ENCODE measurements around the gene ZMYM4. TPM values are rescaled to one million over a fixed set of nuclear protein-coding genes. Genes with fewer than 3 reads are reported as not detected.

ZMYM4 gene
- polyA plus RNA-seq, 1 of the 3 experiments (the other 2 are of a cell fraction), result 12.2 TPM

DNA sequence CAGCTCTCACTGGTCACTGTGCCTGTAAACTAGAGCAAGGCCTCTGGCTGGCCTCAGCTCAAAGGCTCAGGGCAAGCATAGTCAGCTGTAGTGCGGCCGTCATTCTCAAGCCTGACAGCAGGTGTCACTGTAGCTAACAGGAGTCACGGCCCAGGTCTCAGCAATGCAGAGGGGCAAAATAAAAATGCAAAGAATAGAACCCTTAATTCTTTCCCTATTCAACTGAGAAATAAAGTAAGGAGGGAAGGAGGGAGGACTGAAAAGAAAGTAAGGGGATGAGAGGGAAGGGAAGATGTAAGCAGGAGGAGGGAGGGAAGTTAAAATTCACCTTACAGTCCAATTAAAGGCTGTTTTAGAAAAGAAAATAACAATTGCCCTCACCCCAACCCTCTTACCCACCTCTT lies 182.6 kb downstream of the ZMYM4 start:
- Histone ChIP-seq H2AFZ (ENCODE audit: low read depth) (no peak overlapping the region), H3K9ac (no peak overlapping the region), H3K27ac (ENCODE audit: low read depth in 2 of 2, low read length in 1 of 2) (peak overlapping the region in 1 of 2 experiments; percentile 61; a peak in 1 of 4 replicates), H3K79me2 (ENCODE audit: insufficient read depth) (no peaks in the 10 kb centered on the region), H3K9me3 (no peaks in the 10 kb centered on the region), H3K4me3 (ENCODE audit: low read depth in 2 of 2, low read length in 1 of 2) (0 out of 4 replicates have a peak overlapping the region, but pooled peaks of 1 of the 2 experiments have one; percentile 33), H3K9me2 (no peaks in the 10 kb centered on the region), H3K4me1 (ENCODE audit: control insufficient read depth in 1 of 2, insufficient read depth in 2 of 2, low read depth in 1 of 2, low read length in 1 of 2) (peaks cover 15 to 32% of the 10 kb centered on the region in 2 experiments), H3K36me3 (replicated peaks in 1 of 2; ENCODE audit: control insufficient read depth in 1 of 2, insufficient read depth in 2 of 2, low read length in 1 of 2) (peaks cover 39 to 84% of the 10 kb centered on the region in 2 experiments), H4K20me1 (ENCODE audit: insufficient read depth) (no peaks in the 10 kb centered on the region), H3K4me2 (no peak overlapping the region), H3F3A (replicated peaks; ENCODE audit: insufficient read depth) (peaks cover 17% of the 10 kb centered on the region), H3K27me3 (ENCODE audit: insufficient read depth) (no peaks in the 10 kb centered on the region)
- POLR2A ChIA-PET, result interaction anchor here (0.9 to 2.7 kb wide), 4 partner anchors 105 to 266 kb away, joined by 3 to 11 read pairs (median 5); partner anchors contain the start of gene KIAA0319L
- TF ChIP-seq GABPA (IDR thresholded peaks at IDR 0.05; ENCODE audit: low read depth) (no peak), CHD2 (IDR thresholded peaks at IDR 0.05; ENCODE audit: low read length, partially characterized antibody) (peak; percentile 10), SMC3 (IDR thresholded peaks at IDR 0.05; ENCODE audit: low read depth, low read length) (peak; percentile 84), RAD21 (IDR thresholded peaks at IDR 0.05; ENCODE audit: low read length) (peak; percentile 84)
- TF ChIP-seq, protein P1, sequence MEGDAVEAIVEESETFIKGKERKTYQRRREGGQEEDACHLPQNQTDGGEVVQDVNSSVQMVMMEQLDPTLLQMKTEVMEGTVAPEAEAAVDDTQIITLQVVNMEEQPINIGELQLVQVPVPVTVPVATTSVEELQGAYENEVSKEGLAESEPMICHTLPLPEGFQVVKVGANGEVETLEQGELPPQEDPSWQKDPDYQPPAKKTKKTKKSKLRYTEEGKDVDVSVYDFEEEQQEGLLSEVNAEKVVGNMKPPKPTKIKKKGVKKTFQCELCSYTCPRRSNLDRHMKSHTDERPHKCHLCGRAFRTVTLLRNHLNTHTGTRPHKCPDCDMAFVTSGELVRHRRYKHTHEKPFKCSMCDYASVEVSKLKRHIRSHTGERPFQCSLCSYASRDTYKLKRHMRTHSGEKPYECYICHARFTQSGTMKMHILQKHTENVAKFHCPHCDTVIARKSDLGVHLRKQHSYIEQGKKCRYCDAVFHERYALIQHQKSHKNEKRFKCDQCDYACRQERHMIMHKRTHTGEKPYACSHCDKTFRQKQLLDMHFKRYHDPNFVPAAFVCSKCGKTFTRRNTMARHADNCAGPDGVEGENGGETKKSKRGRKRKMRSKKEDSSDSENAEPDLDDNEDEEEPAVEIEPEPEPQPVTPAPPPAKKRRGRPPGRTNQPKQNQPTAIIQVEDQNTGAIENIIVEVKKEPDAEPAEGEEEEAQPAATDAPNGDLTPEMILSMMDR (IDR thresholded peaks at IDR 0.05), result peak; percentile 89
- 1% methylated on average over 3 of the region's 3 CpGs for WGBS (ENCODE audit: low lambda C conversion rate)
- CTCF ChIA-PET, result interaction anchor here (0.6 to 12.5 kb wide), 48 partner anchors 8 to 598 kb away, joined by 3 to 157 read pairs (median 5); partner anchors contain the start of genes KIAA0319L and NCDN
- DNase-seq, result peak; percentile 68

DNA sequence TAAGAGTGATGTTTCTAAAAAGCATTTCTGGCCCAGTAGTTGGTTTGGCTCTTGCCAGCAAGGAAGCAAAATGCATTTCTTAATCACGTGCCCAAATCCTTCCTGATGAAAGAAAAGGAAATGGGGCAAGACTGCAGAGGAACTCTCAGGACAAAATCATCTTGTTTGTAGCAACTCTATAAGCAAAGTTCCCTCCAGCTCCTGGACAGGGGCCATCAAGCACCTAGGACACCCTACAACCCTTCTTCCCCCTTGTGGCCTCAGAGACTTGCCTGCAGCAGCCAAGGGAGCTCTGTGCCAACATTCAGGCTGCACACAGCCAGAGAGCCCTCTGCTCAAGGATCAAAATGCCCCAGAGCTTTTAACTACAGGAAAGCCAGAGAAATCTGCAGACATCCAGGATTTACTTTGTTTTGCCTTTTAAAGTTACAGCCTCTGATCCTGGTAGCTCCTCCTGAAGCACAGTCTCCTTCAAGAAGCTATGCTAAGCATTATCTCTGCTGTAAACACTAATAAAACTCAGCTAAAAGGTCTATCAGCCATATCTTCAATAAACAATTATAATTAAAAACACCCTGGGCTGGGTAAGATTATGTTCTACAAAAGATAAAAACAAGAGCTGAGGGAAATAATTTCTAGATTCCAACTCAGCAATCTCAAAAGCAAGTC lies 183.7 kb downstream of the ZMYM4 start:
- Histone ChIP-seq H3K36me3 (replicated peaks in 1 of 2; ENCODE audit: control insufficient read depth in 1 of 2, insufficient read depth in 2 of 2, low read length in 1 of 2) (peaks cover 29 to 79% of the 10 kb centered on the region in 2 experiments), H4K20me1 (ENCODE audit: insufficient read depth) (no peaks in the 10 kb centered on the region), H3K27ac (ENCODE audit: low read depth in 2 of 2, low read length in 1 of 2) (peak overlapping the region; percentile 61 to 65), H3K4me3 (ENCODE audit: low read depth in 2 of 2, low read length in 1 of 2) (no peak overlapping the region), H2AFZ (ENCODE audit: low read depth) (no peak overlapping the region), H3K9ac (no peak overlapping the region), H3K9me3 (no peaks in the 10 kb centered on the region), H3K27me3 (ENCODE audit: insufficient read depth) (no peaks in the 10 kb centered on the region), H3K79me2 (ENCODE audit: insufficient read depth) (no peaks in the 10 kb centered on the region), H3F3A (replicated peaks; ENCODE audit: insufficient read depth) (peaks cover 17% of the 10 kb centered on the region), H3K9me2 (no peaks in the 10 kb centered on the region), H3K4me1 (ENCODE audit: control insufficient read depth in 1 of 2, insufficient read depth in 2 of 2, low read depth in 1 of 2, low read length in 1 of 2) (peaks cover 15 to 32% of the 10 kb centered on the region in 2 experiments), H3K4me2 (no peak overlapping the region; the same call in 1 of the 2 replicates)
- ChIA-PET POLR2A (interaction anchor here (1.5 to 2.7 kb wide), 3 partner anchors 12 to 109 kb away, joined by 5 to 11 read pairs (median 6); partner anchors contain the start of gene KIAA0319L), CTCF (interaction anchor here (0.7 to 12.5 kb wide), 34 partner anchors 8 to 600 kb away, joined by 3 to 157 read pairs (median 6); partner anchors contain the start of genes KIAA0319L and NCDN)
- no peak for DNase-seq
- 38% methylated on average over 1 of the region's 1 CpG for WGBS (ENCODE audit: low lambda C conversion rate)
- no peak for TF ChIP-seq MEF2A (IDR thresholded peaks at IDR 0.05; ENCODE audit: borderline replicate concordance, low read depth)
- TF ChIP-seq, protein P2, sequence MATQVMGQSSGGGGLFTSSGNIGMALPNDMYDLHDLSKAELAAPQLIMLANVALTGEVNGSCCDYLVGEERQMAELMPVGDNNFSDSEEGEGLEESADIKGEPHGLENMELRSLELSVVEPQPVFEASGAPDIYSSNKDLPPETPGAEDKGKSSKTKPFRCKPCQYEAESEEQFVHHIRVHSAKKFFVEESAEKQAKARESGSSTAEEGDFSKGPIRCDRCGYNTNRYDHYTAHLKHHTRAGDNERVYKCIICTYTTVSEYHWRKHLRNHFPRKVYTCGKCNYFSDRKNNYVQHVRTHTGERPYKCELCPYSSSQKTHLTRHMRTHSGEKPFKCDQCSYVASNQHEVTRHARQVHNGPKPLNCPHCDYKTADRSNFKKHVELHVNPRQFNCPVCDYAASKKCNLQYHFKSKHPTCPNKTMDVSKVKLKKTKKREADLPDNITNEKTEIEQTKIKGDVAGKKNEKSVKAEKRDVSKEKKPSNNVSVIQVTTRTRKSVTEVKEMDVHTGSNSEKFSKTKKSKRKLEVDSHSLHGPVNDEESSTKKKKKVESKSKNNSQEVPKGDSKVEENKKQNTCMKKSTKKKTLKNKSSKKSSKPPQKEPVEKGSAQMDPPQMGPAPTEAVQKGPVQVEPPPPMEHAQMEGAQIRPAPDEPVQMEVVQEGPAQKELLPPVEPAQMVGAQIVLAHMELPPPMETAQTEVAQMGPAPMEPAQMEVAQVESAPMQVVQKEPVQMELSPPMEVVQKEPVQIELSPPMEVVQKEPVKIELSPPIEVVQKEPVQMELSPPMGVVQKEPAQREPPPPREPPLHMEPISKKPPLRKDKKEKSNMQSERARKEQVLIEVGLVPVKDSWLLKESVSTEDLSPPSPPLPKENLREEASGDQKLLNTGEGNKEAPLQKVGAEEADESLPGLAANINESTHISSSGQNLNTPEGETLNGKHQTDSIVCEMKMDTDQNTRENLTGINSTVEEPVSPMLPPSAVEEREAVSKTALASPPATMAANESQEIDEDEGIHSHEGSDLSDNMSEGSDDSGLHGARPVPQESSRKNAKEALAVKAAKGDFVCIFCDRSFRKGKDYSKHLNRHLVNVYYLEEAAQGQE (IDR thresholded peaks at IDR 0.05; ENCODE audit: low read depth, low read length), result 0 out of 2 replicates have a peak, but pooled peaks have one; percentile 43
- TF ChIP-seq, protein P3, sequence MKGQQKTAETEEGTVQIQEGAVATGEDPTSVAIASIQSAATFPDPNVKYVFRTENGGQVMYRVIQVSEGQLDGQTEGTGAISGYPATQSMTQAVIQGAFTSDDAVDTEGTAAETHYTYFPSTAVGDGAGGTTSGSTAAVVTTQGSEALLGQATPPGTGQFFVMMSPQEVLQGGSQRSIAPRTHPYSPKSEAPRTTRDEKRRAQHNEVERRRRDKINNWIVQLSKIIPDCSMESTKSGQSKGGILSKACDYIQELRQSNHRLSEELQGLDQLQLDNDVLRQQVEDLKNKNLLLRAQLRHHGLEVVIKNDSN (IDR thresholded peaks at IDR 0.05; ENCODE audit: borderline replicate concordance, low read depth), result peak; percentile 55; the same call in 1 of the 2 replicates
